ENCODE results near the gene ADGRL1.
"Not testable (repeated sequence)": the region's sequence is repeated elsewhere in the genome, so short reads cannot be mapped to it uniquely, and the experiment has no call there.

The ADGRL1 gene

GRCh38 chr19:14221345-14221744 lies 15.4 kb upstream of the ADGRL1 start:
- peak in 3 of 58 donors; percentile 2 to 39 (median 9) for DNase-seq

GRCh38 chr19:14218620-14219330 lies 12.8 kb upstream of the ADGRL1 start:
- peak in 8 of 58 donors; percentile 5 to 46 (median 23) for DNase-seq

- DNase-seq, result not testable (repeated sequence)
Measured at GRCh38 chr19:14217886-14218285, 11.9 kb upstream of the ADGRL1 start.

GRCh38 chr19:14214580-14214979 lies 8.6 kb upstream of the ADGRL1 start:
- DNase-seq, result no peak

GRCh38 chr19:14210182-14210581 lies 4.2 kb upstream of the ADGRL1 start:
- not testable (repeated sequence) for DNase-seq

GRCh38 chr19:14209401-14209800 lies 3.4 kb upstream of the ADGRL1 start:
- DNase-seq, result peak in 8 of 58 donors; percentile 8 to 34 (median 16)

GRCh38 chr19:14208496-14208895 lies 2.5 kb upstream of the ADGRL1 start:
- not testable (repeated sequence) for DNase-seq

GRCh38 chr19:14207796-14208195 lies 1.8 kb upstream of the ADGRL1 start:
- not testable (repeated sequence) for DNase-seq

GRCh38 chr19:14206737-14207726 lies 1.1 kb upstream of the ADGRL1 start:
- peak; percentile 66 to 99 (median 91) for DNase-seq

GRCh38 chr19:14206308-14206707 lies 339 bp upstream of the ADGRL1 start:
- DNase-seq, result peak in 1 of 58 donors; percentile 46

GRCh38 chr19:14204676-14205451 lies 1.1 kb downstream of the ADGRL1 start:
- DNase-seq, result peak in 6 of 58 donors; percentile 17 to 38 (median 22)

GRCh38 chr19:14204219-14204618 lies 1.8 kb downstream of the ADGRL1 start:
- not testable (repeated sequence) for DNase-seq

- not testable (repeated sequence) for DNase-seq
Measured at GRCh38 chr19:14203788-14204187, 2.2 kb downstream of the ADGRL1 start.

- no peak for DNase-seq
Measured at GRCh38 chr19:14203177-14203576, 2.8 kb downstream of the ADGRL1 start.

GRCh38 chr19:14201481-14201880 lies 4.5 kb downstream of the ADGRL1 start:
- DNase-seq, result not testable (repeated sequence)

GRCh38 chr19:14200147-14200841 lies 5.7 kb downstream of the ADGRL1 start:
- peak in 11 of 58 donors; percentile 13 to 59 (median 28) for DNase-seq

- DNase-seq, result peak in 2 of 58 donors; percentile 17 to 24
Measured at GRCh38 chr19:14198384-14199376, 7.3 kb downstream of the ADGRL1 start.

- no peak for DNase-seq
Measured at GRCh38 chr19:14197882-14198281, 8.1 kb downstream of the ADGRL1 start.

GRCh38 chr19:14197288-14197687 lies 8.7 kb downstream of the ADGRL1 start:
- DNase-seq, result not testable (repeated sequence)
